ENCODE measurements around the gene FSTL4.

DNA sequence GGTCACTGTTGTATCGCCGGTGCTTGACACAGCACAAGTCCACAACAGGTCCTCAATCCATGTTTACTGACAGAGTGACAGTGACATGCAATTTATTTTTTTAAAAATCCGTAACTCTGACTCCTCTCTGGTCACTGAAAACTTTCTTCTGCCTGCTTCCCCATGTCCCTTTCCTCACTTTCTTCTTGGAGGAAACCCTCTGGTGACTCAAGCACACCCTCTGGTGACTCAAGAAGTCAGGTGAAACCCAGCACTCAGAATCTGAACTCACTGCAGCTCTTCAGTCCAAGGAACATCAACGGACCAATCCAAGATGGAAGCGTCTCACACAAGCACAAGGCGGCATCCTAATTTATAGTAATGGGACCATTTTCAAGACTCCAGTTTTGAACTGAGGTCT, 245.9 kb downstream of the FSTL4 start:
- TF ChIP-seq, protein P1, sequence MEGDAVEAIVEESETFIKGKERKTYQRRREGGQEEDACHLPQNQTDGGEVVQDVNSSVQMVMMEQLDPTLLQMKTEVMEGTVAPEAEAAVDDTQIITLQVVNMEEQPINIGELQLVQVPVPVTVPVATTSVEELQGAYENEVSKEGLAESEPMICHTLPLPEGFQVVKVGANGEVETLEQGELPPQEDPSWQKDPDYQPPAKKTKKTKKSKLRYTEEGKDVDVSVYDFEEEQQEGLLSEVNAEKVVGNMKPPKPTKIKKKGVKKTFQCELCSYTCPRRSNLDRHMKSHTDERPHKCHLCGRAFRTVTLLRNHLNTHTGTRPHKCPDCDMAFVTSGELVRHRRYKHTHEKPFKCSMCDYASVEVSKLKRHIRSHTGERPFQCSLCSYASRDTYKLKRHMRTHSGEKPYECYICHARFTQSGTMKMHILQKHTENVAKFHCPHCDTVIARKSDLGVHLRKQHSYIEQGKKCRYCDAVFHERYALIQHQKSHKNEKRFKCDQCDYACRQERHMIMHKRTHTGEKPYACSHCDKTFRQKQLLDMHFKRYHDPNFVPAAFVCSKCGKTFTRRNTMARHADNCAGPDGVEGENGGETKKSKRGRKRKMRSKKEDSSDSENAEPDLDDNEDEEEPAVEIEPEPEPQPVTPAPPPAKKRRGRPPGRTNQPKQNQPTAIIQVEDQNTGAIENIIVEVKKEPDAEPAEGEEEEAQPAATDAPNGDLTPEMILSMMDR (IDR thresholded peaks at IDR 0.05; ENCODE audit: low read length), result no peak
- TF ChIP-seq EZH2 (optimal IDR thresholded peaks at IDR 0.05; ENCODE audit: low read depth, low read length), result no peak
